HUES48 (cell line): ENCODE results near the gene HSDL1.

Experiments used
- H3K27ac ChIP-seq: one replicate; pipeline ENCODE4 v1.7.0; 2013; ENCODE audit warnings: low read depth, low read length, inconsistent platforms
- H3K27me3 ChIP-seq: 2 replicates; pipeline ENCODE4 v1.6.1; 2013; ENCODE audit warnings: mild to moderate bottlenecking, low read length; ENCODE audit not compliant: control insufficient read depth, insufficient read depth
- H3K36me3 ChIP-seq: 2 replicates; pipeline ENCODE4 v1.6.1; 2013; ENCODE audit warnings: low read length; ENCODE audit not compliant: control insufficient read depth, insufficient read depth
- H3K4me1 ChIP-seq: 2 replicates; pipeline ENCODE4 v1.6.1; 2013; ENCODE audit warnings: mild to moderate bottlenecking, low read length; ENCODE audit not compliant: control insufficient read depth, insufficient read depth
- H3K4me3 ChIP-seq: 2 replicates; pipeline ENCODE4 v1.5.1; 2013; ENCODE audit warnings: mild to moderate bottlenecking, low read depth, low read length
- H3K9ac ChIP-seq: 2 replicates; pipeline ENCODE4 v1.6.1; 2013; ENCODE audit warnings: mild to moderate bottlenecking, low read depth, low read length, moderate library complexity
- H3K9me3 ChIP-seq: 2 replicates; pipeline ENCODE4 v1.6.1; 2013; ENCODE audit warnings: low read length; ENCODE audit not compliant: control insufficient read depth, insufficient read depth

HSDL1 gene

GRCh38 chr16:84153660-84154214 is 8.8 kb upstream of the HSDL1 start:
- H3K9me3 ChIP-seq: no peaks in the 10 kb centered on the region
- no peak overlapping the region for H3K9ac ChIP-seq
- H3K27ac ChIP-seq: no peak overlapping the region
- no peaks in the 10 kb centered on the region for H3K27me3 ChIP-seq
- H3K36me3 ChIP-seq: no peaks in the 10 kb centered on the region
- H3K4me1 ChIP-seq: no peaks in the 10 kb centered on the region
- no peak overlapping the region for H3K4me3 ChIP-seq

- Histone ChIP-seq H3K4me1 (no peaks in the 10 kb centered on the region), H3K4me3 (no peak overlapping the region), H3K36me3 (no peaks in the 10 kb centered on the region), H3K27ac (no peak overlapping the region), H3K9me3 (no peaks in the 10 kb centered on the region), H3K27me3 (peaks cover 3% of the 10 kb centered on the region), H3K9ac (no peak overlapping the region)
Measured at GRCh38 chr16:84150926-84151325, 5.9 kb upstream of the HSDL1 start.

GRCh38 chr16:84144209-84144858 is 643 bp downstream of the HSDL1 start:
- Histone ChIP-seq H3K27me3 (peaks cover 3% of the 10 kb centered on the region), H3K4me1 (peaks cover 12% of the 10 kb centered on the region; the same call in 1 of the 2 replicates), H3K36me3 (no peaks in the 10 kb centered on the region), H3K4me3 (peak overlapping the region; percentile 98), H3K9ac (no peak overlapping the region), H3K27ac (peak overlapping the region; percentile 82), H3K9me3 (no peaks in the 10 kb centered on the region)

- no peak overlapping the region for H3K27ac ChIP-seq
- no peak overlapping the region for H3K9ac ChIP-seq
- no peaks in the 10 kb centered on the region for H3K9me3 ChIP-seq
- peak overlapping the region; percentile 98 for H3K4me3 ChIP-seq
- peaks cover 3% of the 10 kb centered on the region for H3K27me3 ChIP-seq
- H3K4me1 ChIP-seq: peaks cover 17% of the 10 kb centered on the region
- no peaks in the 10 kb centered on the region for H3K36me3 ChIP-seq
Measured at GRCh38 chr16:84143784-84144199, 1.2 kb downstream of the HSDL1 start.

- H3K9me3 ChIP-seq: no peaks in the 10 kb centered on the region
- no peak overlapping the region; the same call in 1 of the 2 replicates for H3K4me3 ChIP-seq
- peaks cover 21% of the 10 kb centered on the region for H3K4me1 ChIP-seq
- no peaks in the 10 kb centered on the region for H3K36me3 ChIP-seq
- H3K9ac ChIP-seq: no peak overlapping the region
- peaks cover 3% of the 10 kb centered on the region for H3K27me3 ChIP-seq
- H3K27ac ChIP-seq: no peak overlapping the region
Measured at GRCh38 chr16:84143081-84143480, 1.9 kb downstream of the HSDL1 start.

GRCh38 chr16:84141143-84141670 is 3.8 kb downstream of the HSDL1 start:
- H3K9ac ChIP-seq: no peak overlapping the region
- no peaks in the 10 kb centered on the region for H3K36me3 ChIP-seq
- H3K4me3 ChIP-seq: no peak overlapping the region
- H3K4me1 ChIP-seq: peaks cover 21% of the 10 kb centered on the region
- H3K27me3 ChIP-seq: peaks cover 3% of the 10 kb centered on the region
- no peak overlapping the region for H3K27ac ChIP-seq
- H3K9me3 ChIP-seq: no peaks in the 10 kb centered on the region

- Histone ChIP-seq H3K36me3 (no peaks in the 10 kb centered on the region), H3K9ac (no peak overlapping the region), H3K4me1 (peaks cover 21% of the 10 kb centered on the region), H3K4me3 (no peak overlapping the region), H3K27me3 (no peaks in the 10 kb centered on the region), H3K27ac (no peak overlapping the region), H3K9me3 (no peaks in the 10 kb centered on the region)
Measured at GRCh38 chr16:84139628-84140258, 5.2 kb downstream of the HSDL1 start.

GRCh38 chr16:84138824-84139627 is 6.0 kb downstream of the HSDL1 start:
- no peaks in the 10 kb centered on the region for H3K27me3 ChIP-seq
- peaks cover 21% of the 10 kb centered on the region for H3K4me1 ChIP-seq
- H3K9ac ChIP-seq: no peak overlapping the region
- no peaks in the 10 kb centered on the region for H3K9me3 ChIP-seq
- no peak overlapping the region for H3K4me3 ChIP-seq
- no peaks in the 10 kb centered on the region for H3K36me3 ChIP-seq
- no peak overlapping the region for H3K27ac ChIP-seq

GRCh38 chr16:84138500-84138823 is 6.5 kb downstream of the HSDL1 start:
- H3K36me3 ChIP-seq: no peaks in the 10 kb centered on the region
- H3K9me3 ChIP-seq: no peaks in the 10 kb centered on the region
- no peaks in the 10 kb centered on the region for H3K27me3 ChIP-seq
- H3K4me1 ChIP-seq: peaks cover 21% of the 10 kb centered on the region
- H3K4me3 ChIP-seq: no peak overlapping the region
- H3K9ac ChIP-seq: no peak overlapping the region
- no peak overlapping the region for H3K27ac ChIP-seq

GRCh38 chr16:84137769-84138357 is 7.1 kb downstream of the HSDL1 start:
- Histone ChIP-seq H3K27me3 (no peaks in the 10 kb centered on the region), H3K4me3 (no peak overlapping the region), H3K4me1 (peaks cover 21% of the 10 kb centered on the region), H3K9ac (no peak overlapping the region), H3K9me3 (no peaks in the 10 kb centered on the region), H3K27ac (no peak overlapping the region), H3K36me3 (no peaks in the 10 kb centered on the region)
